C4-2B (cell line): Measurements from ENCODE around the gene CHD2.

Experiments
- CTCF ChIP-seq: fragments of 450-650 bp; conservative IDR thresholded peaks from 2 replicates; pipeline ENCODE4 v1.5.1; 2017; ENCODE audit warnings: mild to moderate bottlenecking
- ZFX ChIP-seq: fragments of 450-650 bp; IDR thresholded peaks from 2 replicates; pipeline ENCODE4 v1.6.1; 2017

- no peak for TF ChIP-seq CTCF
- TF ChIP-seq ZFX, result no peak
Measured at GRCh38 chr15:92869263-92869940, 30.7 kb upstream of the CHD2 start.
